ENCODE measurements around the gene MGAT5.

Gene MGAT5

DNA sequence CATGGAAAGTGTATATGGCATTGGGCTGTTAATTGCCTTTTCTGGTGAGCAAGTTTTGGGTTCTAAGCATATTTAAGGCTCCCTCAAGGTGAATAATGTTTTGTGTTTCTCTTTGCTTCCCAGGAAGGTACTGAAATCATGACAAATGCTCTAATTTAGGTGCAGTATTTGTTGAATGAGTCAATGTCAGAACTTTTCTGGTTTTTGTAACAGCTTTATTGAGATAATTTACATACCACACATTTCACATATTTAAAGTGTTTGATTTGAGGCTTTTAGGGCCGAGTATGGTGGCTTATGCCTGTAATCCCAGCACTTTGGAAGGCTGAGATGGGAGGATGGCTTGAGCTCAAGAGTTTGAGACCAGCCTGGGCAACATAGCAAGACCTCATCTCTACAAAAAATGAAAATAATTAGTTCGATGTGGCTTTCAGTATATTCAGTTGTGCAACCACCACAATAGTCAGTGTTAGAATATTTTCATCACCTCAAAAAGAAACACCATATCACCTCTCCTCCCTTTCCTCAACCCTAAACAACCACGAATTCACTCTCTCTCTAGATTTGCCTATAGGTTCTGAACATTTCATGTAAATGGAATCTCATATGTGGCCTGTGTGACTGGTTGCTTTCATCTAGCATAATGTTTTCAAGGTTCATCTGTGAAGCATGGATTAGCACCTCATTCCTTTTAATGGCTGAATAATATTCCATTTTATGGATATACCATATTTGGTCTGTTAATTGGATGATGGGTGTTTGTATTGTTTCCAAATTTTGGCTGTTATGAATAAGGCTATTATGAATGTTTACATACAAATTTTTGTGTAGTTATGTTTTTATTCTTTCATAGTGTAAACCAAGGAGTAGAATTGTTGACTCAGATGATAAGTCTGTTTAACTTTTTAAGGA lies 54.9 kb downstream of the MGAT5 start:
- DNase-seq: no peak

DNA sequence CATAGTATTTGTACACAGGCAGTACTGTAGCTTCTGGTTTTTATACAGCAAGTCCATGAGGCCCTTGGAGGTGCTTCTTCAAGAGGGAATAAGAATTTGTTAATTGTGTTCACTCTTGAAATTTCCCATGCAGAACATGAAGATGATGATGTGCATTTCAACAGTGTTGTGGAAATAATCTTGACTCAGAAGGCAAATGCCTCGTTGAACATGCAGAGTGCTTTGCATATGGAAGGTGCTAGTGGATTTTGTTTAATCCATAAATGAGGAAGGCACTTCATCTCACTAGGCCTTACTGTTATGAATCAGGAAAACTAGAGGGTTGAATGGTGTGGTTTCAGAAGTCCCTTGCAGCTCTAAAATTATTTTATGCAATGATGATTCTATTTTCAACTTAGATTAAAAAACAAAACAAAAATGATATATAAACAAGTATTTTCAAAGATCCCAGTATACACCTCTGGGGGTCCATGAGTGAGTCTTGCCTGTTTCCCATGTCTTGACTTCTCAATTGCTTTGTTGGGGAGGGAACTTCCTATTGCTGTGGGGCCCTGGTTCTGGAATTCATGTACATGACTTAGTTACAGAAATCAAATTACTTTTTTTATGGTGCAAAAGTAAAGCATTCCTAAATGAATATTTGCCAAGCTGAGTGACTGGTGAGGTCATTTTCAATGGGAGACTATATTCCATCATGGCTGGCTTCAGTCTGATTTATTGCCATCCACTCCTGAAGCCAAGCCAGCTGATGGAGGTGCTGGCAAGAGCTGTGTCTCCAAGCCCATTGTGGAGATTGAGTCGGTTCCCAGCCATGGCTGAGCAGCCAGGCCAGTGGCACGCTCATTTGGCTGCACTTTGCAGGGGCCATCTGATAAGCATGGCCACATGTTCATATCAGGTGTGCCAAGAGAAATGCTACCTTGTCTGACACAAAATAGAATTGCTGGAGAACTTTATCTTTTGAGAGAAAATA lies 56.5 kb downstream of the MGAT5 start:
- DNase-seq: no peak

DNA sequence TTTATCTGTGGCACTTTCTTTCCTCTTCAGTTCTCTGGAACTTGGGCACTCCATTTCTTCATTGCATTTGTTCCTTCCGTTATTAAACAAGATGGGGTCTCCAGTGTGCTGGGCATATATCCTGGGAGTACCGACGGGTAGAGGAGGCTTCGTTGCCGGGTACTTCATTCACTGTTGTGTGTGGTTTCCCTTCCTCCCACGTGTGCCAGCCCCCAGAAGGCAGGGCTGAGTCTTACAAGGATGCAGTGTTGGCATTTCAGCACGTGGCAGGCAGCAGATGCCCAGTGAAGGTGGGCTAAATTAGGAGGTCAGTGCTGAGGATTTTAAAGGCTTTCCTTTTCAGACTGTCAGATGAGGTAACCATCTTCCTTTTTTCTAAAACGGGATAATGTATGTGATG lies 58.6 kb downstream of the MGAT5 start:
- DNase-seq: no peak

DNA sequence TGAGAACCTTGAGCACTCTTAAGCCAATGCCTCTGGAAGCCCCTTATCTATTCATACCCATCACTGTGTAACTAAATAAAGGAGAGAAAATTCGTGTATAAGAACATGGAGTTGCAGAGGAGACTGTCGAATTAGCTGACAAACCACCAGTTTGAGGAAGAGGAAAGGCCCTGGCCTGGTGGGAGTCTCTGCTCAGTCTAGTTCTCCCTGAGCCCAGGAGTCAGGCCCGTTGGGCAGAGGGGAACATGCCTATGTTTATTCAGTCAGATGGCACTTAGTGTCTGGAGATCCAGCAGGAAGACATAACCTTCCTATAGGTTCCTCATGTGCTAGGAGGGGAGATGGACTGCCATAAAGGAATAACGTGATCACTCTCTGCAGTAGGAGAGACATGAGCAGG lies 60.3 kb downstream of the MGAT5 start:
- no peak for DNase-seq

DNA sequence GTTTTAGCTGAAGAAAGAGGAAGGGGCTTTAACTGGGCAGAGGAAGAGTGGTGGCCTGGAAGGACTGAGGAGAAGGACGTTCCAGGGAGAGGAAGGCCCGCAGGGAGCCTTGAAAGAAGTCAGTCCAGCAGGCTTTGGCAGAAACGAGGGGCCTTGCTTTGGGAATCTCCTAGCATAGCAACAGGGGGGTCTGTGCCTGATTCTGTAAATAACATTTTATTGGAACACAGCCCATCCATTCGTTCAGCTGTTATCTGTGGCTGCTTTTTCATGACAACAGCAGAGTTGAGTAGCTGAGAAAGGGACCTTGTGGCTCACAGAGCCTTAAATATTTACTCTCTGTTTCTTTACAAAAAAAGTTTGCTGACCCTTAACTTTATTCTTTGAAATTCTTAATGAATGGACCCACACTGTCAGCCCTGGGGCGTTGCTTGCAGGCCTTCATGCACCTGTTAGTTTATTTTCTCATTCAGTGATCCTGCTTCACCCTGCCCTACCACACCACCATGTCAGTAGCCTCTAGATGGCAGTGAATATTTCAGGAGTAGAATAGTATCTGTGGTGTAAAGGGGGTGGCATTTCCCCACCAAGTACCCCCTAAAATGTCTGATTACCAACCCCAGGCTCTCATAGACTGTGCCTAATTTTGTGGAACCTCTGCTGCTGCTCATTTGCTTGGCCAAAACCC lies 61.0 kb downstream of the MGAT5 start:
- DNase-seq: no peak

DNA sequence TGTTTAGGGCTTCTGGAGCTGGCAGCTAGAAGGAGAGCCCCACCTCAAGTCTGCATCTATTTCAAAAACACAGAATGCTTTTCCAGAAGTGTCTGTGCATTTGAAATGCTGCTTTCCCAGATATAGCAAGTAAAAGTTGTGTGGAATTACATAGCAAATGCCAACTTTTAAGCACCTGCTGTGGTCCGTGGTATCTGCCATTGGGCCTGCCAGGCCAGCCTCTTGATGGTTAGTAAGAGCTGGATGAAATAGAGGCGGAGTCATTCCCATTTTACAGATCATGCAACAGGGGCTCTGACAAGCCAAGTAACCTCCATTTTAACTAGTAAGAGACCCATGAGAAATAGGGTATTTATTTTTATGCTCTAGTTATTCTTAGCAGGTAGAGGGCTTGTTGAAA lies 61.6 kb downstream of the MGAT5 start:
- DNase-seq: no peak

DNA sequence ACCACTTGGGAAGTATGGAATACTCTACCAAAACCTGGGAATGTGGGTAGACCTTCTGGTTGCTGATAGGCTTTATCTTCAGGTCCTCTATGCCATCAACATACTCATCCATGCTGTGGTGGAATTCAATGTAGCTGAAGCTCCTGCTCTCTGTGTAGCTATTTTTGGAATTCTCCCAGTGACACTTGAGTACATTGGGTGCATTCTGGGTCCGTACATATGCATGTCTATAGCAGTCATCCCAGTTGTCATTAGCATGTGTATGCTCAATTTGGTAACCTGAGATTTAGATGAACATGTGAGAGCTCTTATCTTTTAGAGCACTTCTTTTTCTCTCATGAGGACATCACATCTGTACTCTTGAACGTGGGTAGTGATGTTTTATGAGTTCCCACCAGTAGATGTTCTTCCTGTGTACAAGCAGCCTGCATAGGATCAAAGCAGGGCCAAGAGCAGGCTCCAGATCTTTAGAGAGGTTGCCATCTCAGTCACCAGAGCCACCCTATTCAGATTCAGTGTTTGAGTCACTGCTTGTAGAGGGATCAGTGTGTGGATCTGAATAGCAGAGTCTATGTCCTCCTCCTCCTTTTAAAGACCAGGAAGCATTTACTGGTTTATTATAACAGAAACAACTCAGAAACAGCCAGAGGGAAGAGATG lies 65.9 kb downstream of the MGAT5 start:
- no peak for DNase-seq

DNA sequence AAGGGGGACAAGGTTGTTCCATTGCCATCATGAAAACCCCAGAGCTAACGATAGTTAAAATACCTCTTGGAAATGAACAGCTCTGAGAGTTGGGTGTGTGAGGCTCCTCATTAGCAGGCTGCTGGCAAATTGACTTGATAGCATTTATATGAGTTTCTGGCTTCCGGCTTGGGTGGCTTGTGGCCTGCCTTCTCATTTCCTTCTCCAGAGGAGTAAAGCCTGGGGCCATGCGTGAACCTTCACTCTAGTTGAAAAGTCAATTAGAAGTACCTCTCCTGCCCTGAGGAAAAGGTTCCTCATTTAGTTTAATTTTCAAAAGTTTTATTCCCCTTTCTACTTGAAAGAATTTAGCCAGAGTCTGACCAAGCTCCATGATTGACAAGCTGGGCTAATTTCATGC lies 67.1 kb downstream of the MGAT5 start:
- no peak for DNase-seq

DNA sequence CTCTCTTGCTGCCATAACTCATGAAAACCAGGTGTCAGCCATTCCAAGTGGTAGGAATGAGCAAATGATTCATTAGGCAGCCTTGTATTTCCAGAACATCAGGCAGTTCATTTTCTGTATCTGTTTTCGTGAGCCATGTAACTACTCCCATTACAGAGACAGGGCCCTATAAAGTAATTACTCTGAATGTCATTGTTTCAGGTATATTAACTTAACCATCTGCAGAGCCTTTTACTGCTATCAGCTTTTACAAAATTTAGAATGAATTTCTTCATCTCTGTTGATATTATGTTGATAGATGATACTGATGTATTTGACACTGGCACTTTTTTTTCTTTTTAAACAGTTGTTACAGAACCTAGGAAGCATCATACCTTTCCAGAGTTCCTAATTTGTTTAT lies 69.9 kb downstream of the MGAT5 start:
- DNase-seq: no peak

DNA sequence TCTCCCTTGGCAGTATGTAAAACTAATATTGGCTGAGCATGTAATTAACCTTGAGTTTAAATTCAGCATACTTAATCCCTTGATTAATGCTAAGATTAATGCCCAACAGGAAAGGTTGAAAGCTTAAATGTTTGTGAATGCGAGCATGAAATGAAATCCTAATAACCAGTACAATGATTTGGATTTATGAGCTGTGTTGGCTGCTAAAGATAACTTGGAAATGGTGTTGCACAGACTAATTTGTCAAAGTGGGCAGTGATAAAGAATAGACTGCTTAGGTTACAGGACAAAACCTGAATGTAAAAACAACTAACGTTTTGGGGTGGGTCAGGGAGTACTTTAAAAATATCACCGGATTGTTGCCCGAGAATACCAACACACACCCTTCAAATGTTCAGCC lies 70.6 kb downstream of the MGAT5 start:
- DNase-seq: no peak

DNA sequence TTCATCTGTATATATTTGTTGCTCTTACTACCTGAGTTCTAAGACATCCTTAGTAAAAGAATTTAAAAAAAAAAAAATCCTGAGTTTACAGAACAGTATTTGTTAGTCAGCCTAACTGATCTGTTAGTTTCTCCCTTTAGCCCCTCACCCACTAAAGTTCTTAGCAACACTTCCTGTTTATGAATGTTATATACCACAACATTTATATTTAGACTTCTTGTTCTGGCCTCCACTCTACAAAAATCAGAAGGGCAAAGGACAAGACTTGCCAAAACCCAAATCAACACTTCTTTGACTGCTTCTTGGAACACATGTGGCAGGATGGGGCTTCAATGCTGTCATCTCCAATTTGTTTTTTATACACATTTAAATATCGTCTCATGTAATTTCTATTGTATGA lies 71.1 kb downstream of the MGAT5 start:
- no peak for DNase-seq

DNA sequence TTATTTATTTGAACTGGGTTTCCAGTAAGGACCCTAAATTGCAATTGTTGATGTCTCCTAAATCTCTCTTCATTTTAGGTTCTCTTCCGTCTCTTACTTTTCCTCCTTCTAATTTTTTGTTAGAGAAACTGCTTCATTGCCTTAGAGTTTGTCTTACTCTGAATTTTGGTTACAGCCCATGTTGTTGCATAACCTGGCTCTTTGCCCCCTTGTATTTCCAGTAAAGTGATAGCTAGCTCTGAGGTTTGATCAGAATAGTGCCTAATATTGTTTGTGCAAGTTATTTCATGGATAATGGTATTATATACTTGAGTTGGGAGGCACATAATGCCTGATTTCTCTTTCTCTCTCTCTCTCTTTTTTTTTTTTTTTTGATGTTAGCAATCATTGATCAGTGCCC lies 71.8 kb downstream of the MGAT5 start:
- DNase-seq: no peak

DNA sequence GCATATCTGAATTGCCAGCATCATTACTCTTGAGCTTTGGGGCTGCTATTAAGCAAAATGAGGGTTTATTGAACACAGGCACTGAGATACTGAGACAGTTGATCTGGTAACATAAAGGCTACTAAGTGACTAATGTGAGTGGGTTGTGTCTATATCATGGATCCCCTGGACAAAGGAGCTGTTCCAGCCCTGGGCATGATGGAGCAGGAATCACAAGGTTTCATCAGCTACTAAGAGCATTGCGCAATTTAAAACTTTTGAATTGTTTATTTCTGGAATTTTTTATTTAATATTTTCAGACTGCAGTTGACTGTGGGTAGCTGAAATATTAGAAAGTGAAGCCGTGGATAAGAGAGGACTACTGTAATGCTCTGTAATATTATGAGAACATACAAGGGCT lies 73.5 kb downstream of the MGAT5 start:
- DNase-seq: no peak

DNA sequence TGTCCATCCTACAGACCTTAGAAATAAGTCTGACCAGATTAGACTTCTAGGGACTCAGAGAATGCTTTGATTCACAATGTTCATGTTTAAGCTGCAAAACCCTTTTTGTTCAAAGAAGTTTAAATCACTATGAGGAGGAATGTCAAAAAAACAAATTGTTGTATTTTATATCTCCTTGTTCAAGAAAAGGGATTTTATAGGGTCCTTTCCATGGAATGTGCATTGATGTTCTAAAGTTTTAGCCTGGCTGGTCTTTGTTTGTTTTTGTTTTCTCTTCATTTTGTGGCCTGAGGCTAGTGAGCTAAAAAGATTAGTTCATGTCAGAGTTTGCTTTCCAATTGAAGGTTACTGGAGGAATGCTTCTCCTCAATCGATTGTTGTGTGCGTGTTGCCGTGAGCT lies 77.2 kb downstream of the MGAT5 start:
- DNase-seq: no peak

DNA sequence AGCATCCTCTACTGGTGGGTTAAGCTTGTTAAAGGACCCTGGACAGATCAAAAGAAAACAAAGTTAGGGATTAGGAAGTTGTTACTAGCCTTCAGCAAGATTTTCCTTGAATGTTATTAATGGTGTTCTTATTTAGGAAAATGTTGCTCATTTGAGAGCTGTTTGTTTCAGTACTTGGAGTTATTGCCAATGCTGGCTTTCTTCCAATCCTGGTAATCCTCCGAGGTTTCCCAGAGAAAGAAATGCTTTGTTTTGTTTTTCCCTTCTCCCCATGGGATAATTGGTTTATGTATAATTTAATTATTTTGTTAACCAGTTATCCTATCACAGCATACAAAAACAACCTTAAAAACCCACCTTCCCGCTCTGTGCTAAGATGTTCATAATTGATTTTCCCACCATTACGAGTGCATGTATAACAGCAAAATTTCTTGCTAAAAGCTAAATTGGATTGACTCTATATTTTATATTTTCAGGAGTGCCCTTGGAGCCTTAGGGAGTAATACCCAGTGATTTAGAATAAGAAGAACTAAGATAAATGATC lies 79.8 kb downstream of the MGAT5 start:
- no peak for DNase-seq

DNA sequence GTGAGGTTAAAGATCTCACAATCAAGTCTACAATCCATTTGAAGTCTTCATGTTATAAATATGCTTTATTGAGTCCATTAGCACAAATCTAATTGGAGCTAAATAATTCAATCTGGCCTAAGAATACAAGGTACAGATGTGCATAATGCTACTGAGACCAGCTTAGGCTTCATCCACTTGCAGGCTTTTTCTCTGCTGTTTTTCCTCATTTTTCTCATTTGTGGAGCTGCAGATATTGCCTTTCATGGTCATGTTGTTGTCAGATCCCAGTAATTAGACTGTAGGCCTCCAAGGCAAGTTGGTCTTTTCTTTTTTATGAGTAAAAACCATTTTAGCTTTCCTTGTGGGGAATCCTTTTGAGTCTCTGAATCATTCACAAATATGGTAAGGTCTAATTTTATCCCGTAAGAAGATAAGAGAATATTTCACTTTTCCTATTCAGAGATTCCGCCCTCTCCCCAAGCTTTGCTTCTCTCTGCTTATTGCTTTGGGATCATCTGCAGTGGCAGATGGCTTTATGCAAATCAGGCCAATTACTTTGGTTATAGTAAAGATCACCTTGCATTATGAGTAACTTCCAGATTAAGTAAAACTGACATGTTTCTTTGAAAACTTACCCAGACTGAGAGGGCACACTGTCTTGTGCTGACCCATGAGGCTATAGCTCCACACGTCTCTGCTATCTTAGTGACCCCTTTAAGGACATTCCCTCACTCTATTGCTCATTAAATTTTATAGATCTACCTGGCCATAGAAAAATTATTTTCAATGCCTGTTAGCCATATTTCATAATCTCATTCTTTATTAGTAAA lies 80.9 kb downstream of the MGAT5 start:
- no peak for DNase-seq

DNA sequence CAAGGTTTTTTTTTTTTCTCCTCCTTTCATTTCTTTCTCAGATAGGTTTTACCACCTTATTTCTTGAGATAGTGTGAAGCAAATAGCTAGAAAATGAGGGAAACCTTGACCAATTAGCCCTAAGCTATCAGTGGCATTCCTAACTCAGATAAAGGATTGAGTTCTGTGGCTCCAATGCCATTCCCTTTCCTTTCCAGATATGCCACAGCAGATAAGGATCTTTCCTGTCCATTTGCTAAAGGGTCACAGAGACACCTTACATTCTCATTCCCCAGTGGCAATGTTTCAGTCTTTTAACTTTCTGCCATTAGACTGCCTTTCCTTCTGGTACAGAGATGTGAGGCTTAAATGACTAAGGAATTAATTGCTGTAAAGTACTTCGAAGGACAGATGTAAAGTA lies 81.7 kb downstream of the MGAT5 start:
- no peak for DNase-seq

DNA sequence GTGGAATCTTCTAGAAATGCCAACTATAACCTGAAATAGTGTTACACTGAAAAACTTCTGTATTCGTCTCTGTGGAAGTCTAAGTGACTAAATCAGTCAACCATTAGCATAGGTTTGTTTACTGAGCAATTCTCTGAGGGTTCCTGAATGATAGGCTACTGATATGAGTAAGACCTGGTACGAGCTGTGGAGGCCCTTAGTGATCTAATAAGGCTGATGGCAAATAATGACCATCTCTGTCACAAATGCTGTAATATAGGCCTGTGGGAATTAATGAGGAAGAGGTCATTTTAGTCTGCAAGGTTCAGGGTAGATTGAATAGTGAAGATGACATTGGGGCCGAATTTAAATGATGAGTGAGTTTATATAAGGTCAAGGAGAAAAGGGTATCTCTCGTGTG lies 82.5 kb downstream of the MGAT5 start:
- no peak for DNase-seq

DNA sequence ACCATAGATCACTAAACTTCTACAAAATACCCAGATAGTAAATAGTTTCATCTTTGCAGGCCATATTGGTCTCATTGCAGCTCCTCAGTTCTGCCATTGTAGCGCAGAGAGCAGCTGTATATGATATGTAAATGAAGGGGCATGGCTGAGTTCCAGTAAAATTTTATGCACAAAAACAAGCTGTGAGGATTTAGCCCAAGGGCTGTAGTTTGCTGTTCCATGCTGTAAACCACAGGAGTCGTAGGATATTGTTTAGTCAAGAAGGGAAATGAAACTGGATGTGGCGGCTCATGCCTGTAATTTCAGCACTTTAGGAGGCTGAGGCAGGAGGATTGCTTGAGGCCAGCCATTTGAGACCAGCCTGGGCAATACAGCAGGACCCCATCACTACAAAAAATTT lies 83.0 kb downstream of the MGAT5 start:
- no peak for DNase-seq

DNA sequence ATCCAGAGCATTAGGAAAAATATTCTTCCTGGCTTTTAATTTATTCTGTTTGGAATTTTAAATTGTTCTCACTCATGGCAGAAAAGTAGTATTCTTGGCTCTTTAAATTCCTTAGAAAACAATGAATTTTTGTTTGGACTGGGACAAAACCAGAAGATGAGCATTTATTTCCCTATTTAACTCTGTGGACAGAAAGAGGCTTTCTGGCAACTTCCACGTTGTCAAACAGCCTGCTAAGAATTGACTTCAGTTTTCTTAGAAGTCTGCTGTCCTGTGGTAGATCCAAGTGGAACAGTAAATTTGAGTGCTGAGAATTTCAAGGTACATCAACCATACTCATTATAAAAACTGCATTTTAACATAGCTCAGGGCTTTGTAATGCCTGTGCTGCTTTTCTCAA lies 83.8 kb downstream of the MGAT5 start:
- no peak for DNase-seq

DNA sequence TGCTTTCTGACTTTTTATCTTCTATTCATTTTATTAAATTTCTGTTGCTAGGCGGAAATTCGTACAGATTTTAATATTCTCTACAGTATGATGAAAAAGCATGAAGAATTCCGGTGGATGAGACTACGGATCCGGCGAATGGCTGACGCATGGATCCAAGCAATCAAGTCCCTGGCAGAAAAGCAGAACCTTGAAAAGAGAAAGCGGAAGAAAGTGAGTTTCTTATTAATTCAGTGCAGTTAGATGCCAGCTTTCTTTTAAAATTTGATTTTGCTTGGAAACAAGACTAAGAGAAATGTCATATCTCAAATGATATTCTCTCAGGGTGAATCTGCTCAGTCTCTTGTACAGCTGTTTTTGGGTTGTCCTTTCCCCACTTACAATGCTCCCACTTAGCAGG lies 84.3 kb downstream of the MGAT5 start:
- no peak for DNase-seq

DNA sequence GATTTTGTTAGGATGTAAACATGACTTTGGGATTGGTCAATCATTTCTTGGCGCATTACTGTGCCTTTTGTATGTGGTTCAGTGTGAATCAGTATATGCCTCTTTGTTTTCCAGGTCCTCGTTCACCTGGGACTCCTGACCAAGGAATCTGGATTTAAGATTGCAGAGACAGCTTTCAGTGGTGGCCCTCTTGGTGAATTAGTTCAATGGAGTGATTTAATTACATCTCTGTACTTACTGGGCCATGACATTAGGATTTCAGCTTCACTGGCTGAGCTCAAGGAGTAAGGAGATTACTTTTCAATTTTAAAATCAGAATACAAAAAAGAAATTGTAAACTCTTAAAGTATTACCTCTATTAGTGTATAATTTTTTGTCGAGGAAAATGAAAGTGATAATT lies 87.6 kb downstream of the MGAT5 start:
- DNase-seq: no peak

Measured in GOT3 (cell line).